K562 (cell line): Measurements from ENCODE around the gene SLC5A5. TPM values are rescaled to one million over a fixed set of nuclear protein-coding genes. Genes with fewer than 3 reads are reported as not detected.

Experiments
- EGR1 ChIP-seq: fragments of 450-650 bp; conservative IDR thresholded peaks from 2 replicates; pipeline ENCODE4 v1.6.1; 2017; ENCODE audit warnings: mild to moderate bottlenecking
- ESRRA ChIP-seq: fragments of 450-650 bp; IDR thresholded peaks from 2 replicates; pipeline ENCODE4 v1.6.1; 2014; ENCODE audit warnings: low read depth, mild to moderate bottlenecking, moderate library complexity, borderline replicate concordance
- ZNF140 ChIP-seq: fragments of 250-450 bp; sonication (Bioruptor Pico); IDR thresholded peaks from 2 replicates; pipeline ENCODE4 v1.8.0; 2021; ENCODE audit warnings: moderate library complexity, mild to moderate bottlenecking, inconsistent platforms
- ZNF175 ChIP-seq: fragments of 200-800 bp; sonication (Bioruptor generic); IDR thresholded peaks from 2 replicates; pipeline ENCODE4 v1.6.1; 2016; ENCODE audit warnings: low read depth, mild to moderate bottlenecking, missing genetic modification characterization, missing compliant biosample characterization
- ZNF785 ChIP-seq: fragments of 250-450 bp; sonication (Bioruptor Pico); IDR thresholded peaks from 2 replicates; pipeline ENCODE4 v1.4.0; 2020; ENCODE audit warnings: mild to moderate bottlenecking
- polyA plus RNA-seq, 8 experiments: library from polyadenylated mRNA; depleted of rRNA in 4 of 8; stranded (reverse) in 5 of 8; unstranded in 3 of 8; fragments of >200 nt; fragmentation: Nextera tagmentation in 2 of 8; fragmentation: Illumina TruSeq in 1 of 8; extraction: Ambion mirVana in 2 of 8; extraction: Trizol in 1 of 8; gene quantifications; 2 replicates each; pipeline versions ENCODE4 v1.2.1 to v1.2.3, GENCODE V29; 2011 to 2014; ENCODE audit warnings: inconsistent platforms in 1 of 8, missing spikeins in 1 of 8
- total RNA-seq, 7 experiments: library from RNA; depleted of rRNA in 6 of 7; stranded (reverse); fragments of >200 nt in 6 of 7; fragmentation: Illumina TruSeq in 2 of 7; extraction: Trizol in 2 of 7; gene quantifications; 2 replicates each; pipeline versions ENCODE4 v1.2.1 to v1.2.3, GENCODE V29; 2011 to 2021; ENCODE audit warnings: low replicate concordance in 1 of 7
- TF ChIP-seq, protein P1 (sequence below), 2 experiments: fragments of 450-650 bp in 1 of 2; sonication (generic) in 1 of 2; formaldehyde crosslinking in 1 of 2; IDR thresholded peaks; 2 replicates each; pipeline versions ENCODE4 v1.7.1 to v1.9.0; 2016 to 2022; ENCODE audit warnings: inconsistent platforms in 1 of 2, mild to moderate bottlenecking in 1 of 2, missing genetic modification reagents in 1 of 2
- TF ChIP-seq, protein P2 (sequence below): fragments of 450-650 bp; IDR thresholded peaks from 2 replicates; pipeline ENCODE4 v1.6.1; 2014; ENCODE audit warnings: low read depth, mild to moderate bottlenecking, moderate library complexity, borderline replicate concordance
- TF ChIP-seq, protein P3 (sequence below): sonication (generic); formaldehyde crosslinking; IDR thresholded peaks from 2 replicates; pipeline ENCODE4 v1.4.0; 2020; ENCODE audit warnings: mild to moderate bottlenecking, missing genetic modification reagents

The SLC5A5 gene
- total and polyA plus RNA-seq, 9 of the 15 experiments (the other 6 are each of a cell fraction or from before 2014, with no cell fraction given) = 0.10 to 0.73 (median 0.23) TPM

DNA sequence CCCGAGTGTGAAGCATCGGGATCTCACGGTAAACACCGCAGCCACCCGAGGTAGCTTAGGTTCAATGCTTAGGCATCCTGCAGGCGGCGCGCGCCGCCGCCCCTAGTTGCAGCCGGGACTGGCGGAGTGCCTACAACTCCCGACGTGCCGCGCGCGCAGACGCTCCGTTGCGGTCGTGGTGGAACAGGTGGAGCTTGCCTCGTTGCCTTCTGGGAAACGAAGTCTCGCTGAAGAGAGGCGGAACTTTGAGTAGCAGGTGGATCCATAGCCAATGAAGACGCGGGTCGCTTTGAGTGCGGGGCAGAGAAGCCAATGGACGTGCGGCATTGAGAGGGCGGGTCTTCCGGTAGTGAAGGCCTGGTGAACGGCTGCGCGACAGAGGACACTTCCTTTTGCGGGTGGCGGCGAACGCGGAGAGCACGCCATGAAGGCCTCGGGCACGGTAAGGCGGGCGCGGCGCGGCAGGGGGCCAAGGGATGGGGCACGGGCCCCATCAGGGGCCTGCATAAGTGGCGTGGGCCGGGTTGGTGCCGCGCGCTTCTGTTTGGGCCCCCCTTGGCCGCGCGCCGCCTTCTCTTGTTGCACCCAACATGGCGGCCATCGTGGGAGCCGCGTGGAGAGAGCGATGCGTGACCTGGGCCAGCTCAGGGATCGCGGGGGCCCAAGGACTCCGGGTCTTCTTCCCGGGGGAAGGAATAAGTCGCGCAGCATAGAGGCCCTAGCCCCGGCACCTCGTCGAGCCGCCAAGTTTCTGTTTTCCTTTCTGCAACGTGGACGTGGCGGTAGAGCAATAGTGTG lies 12.0 kb upstream of the SLC5A5 start, which contains the start of gene RPL18A (continued):
- TF ChIP-seq ZNF175 (no peak), EGR1 (no peak), ZNF785 (no peak), ZNF140 (CRISPR knock-in tag) (no peak), ESRRA (peak; percentile 92; the same call in 1 of the 2 replicates)
- TF ChIP-seq, protein P1, sequence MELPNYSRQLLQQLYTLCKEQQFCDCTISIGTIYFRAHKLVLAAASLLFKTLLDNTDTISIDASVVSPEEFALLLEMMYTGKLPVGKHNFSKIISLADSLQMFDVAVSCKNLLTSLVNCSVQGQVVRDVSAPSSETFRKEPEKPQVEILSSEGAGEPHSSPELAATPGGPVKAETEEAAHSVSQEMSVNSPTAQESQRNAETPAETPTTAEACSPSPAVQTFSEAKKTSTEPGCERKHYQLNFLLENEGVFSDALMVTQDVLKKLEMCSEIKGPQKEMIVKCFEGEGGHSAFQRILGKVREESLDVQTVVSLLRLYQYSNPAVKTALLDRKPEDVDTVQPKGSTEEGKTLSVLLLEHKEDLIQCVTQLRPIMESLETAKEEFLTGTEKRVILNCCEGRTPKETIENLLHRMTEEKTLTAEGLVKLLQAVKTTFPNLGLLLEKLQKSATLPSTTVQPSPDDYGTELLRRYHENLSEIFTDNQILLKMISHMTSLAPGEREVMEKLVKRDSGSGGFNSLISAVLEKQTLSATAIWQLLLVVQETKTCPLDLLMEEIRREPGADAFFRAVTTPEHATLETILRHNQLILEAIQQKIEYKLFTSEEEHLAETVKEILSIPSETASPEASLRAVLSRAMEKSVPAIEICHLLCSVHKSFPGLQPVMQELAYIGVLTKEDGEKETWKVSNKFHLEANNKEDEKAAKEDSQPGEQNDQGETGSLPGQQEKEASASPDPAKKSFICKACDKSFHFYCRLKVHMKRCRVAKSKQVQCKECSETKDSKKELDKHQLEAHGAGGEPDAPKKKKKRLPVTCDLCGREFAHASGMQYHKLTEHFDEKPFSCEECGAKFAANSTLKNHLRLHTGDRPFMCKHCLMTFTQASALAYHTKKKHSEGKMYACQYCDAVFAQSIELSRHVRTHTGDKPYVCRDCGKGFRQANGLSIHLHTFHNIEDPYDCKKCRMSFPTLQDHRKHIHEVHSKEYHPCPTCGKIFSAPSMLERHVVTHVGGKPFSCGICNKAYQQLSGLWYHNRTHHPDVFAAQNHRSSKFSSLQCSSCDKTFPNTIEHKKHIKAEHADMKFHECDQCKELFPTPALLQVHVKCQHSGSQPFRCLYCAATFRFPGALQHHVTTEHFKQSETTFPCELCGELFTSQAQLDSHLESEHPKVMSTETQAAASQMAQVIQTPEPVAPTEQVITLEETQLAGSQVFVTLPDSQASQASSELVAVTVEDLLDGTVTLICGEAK (IDR thresholded peaks at IDR 0.05) = peak; percentile 98
- TF ChIP-seq, protein P1 (CRISPR knock-in tag; IDR thresholded peaks at IDR 0.05) = no peak
- TF ChIP-seq, protein P2, sequence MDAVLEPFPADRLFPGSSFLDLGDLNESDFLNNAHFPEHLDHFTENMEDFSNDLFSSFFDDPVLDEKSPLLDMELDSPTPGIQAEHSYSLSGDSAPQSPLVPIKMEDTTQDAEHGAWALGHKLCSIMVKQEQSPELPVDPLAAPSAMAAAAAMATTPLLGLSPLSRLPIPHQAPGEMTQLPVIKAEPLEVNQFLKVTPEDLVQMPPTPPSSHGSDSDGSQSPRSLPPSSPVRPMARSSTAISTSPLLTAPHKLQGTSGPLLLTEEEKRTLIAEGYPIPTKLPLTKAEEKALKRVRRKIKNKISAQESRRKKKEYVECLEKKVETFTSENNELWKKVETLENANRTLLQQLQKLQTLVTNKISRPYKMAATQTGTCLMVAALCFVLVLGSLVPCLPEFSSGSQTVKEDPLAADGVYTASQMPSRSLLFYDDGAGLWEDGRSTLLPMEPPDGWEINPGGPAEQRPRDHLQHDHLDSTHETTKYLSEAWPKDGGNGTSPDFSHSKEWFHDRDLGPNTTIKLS = peak; percentile 89
- TF ChIP-seq, protein P3, sequence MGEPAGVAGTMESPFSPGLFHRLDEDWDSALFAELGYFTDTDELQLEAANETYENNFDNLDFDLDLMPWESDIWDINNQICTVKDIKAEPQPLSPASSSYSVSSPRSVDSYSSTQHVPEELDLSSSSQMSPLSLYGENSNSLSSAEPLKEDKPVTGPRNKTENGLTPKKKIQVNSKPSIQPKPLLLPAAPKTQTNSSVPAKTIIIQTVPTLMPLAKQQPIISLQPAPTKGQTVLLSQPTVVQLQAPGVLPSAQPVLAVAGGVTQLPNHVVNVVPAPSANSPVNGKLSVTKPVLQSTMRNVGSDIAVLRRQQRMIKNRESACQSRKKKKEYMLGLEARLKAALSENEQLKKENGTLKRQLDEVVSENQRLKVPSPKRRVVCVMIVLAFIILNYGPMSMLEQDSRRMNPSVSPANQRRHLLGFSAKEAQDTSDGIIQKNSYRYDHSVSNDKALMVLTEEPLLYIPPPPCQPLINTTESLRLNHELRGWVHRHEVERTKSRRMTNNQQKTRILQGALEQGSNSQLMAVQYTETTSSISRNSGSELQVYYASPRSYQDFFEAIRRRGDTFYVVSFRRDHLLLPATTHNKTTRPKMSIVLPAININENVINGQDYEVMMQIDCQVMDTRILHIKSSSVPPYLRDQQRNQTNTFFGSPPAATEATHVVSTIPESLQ (CRISPR knock-in tag) = no peak
